Endothelial cell of umbilical vein (primary cell): Measurements from ENCODE around the gene FOSL2. TPM values are rescaled to one million over a fixed set of nuclear protein-coding genes. Genes with fewer than 3 reads are reported as not detected.

Experiments used
- BruUV-seq: library from RNA; stranded (reverse); fragments of 400-500 nt; replicated peaks from 2 replicates; lab custom pipeline; 2021; lab: Mats Ljungman, UMichigan
- CTCF ChIA-PET: fragments of 300-600, 350-600 bp; sonication (Branson Sonifier 250); formaldehyde crosslinking; loops from one replicate; lab custom pipeline; 2021; ENCODE audit warnings: antibody characterized with exemption, inconsistent platforms; lab: Charles Lee
- POLR2A ChIA-PET: fragments of 300-600, 350-600 bp; sonication (Branson Sonifier 250); formaldehyde crosslinking; loops from one replicate; lab custom pipeline; 2021; ENCODE audit warnings: antibody characterized with exemption, inconsistent platforms; lab: Charles Lee
- DNase-seq: peaks from one replicate; pipeline ENCODE4 v3.0.0-alpha.2; 2011; ENCODE audit warnings: low read depth, low spot score
- FAIRE-seq: peaks from 2 replicates; lab custom pipeline; 2011; peaks lifted over from hg19 to GRCh38; lab: Jason Lieb, UNC
- H2AFZ ChIP-seq: 2 replicates; pipeline ENCODE4 v1.6.0; 2012; ENCODE audit warnings: low read depth, low read length, control low read depth, inconsistent platforms
- H3K27ac ChIP-seq: 2 replicates; pipeline ENCODE4 v1.5.1; 2011; ENCODE audit warnings: low read depth, mild to moderate bottlenecking, control low read depth, low read length, moderate library complexity; ENCODE audit not compliant: insufficient read depth
- H3K27me3 ChIP-seq, 2 experiments: 2 replicates each; pipeline versions ENCODE4 v1.6.0 to v1.6.1; 2011; ENCODE audit warnings: low read length in 2 of 2, mixed read lengths in 1 of 2; ENCODE audit not compliant: control insufficient read depth in 2 of 2, insufficient read depth in 2 of 2
- H3K36me3 ChIP-seq, 2 experiments: 2 replicates in 1 of 2; 3 replicates in 1 of 2; pipeline ENCODE4 v1.5.1; 2011; ENCODE audit warnings: low read length in 2 of 2, mild to moderate bottlenecking in 1 of 2, moderate library complexity in 1 of 2; ENCODE audit not compliant: control insufficient read depth in 2 of 2, insufficient read depth in 2 of 2; ENCODE audit errors: extremely low read depth in 1 of 2
- H3K4me1 ChIP-seq: 3 replicates; pipeline ENCODE4 v1.5.1; 2011; ENCODE audit warnings: mild to moderate bottlenecking, low read length; ENCODE audit not compliant: control insufficient read depth, insufficient read depth; ENCODE audit errors: extremely low read depth
- H3K4me2 ChIP-seq: 2 replicates; pipeline ENCODE4 v1.6.1; 2011; ENCODE audit warnings: low read length, control low read depth, mixed read lengths; ENCODE audit not compliant: insufficient read depth
- H3K4me3 ChIP-seq, 3 experiments: fragments of 200-600 bp in 1 of 3; sonication (generic), shearing (Covaris generic) in 1 of 3; replicated peaks in 1 of 3; 2 replicates each; pipeline ENCODE4 v1.5.1; 2011 to 2016; ENCODE audit warnings: control low read depth in 3 of 3, low read length in 3 of 3, mild to moderate bottlenecking in 2 of 3, inconsistent platforms in 1 of 3, low read depth in 1 of 3, moderate library complexity in 1 of 3; ENCODE audit not compliant: insufficient read depth in 1 of 3
- H3K79me2 ChIP-seq: 2 replicates; pipeline ENCODE4 v1.6.0; 2012; ENCODE audit warnings: low read length, inconsistent platforms; ENCODE audit not compliant: control insufficient read depth, insufficient read depth
- H3K9ac ChIP-seq: replicated peaks from 2 replicates; pipeline ENCODE3; 2011; ENCODE audit warnings: low read length, control low read depth; ENCODE audit not compliant: insufficient read depth; ENCODE audit errors: extremely low read depth
- H3K9me1 ChIP-seq: replicated peaks from 3 replicates; pipeline ENCODE4 v1.6.0; 2011; ENCODE audit warnings: mild to moderate bottlenecking, low read length; ENCODE audit not compliant: control insufficient read depth, insufficient read depth; ENCODE audit errors: extremely low read depth
- H3K9me3 ChIP-seq: replicated peaks from 2 replicates; pipeline ENCODE4 v1.5.1; 2012; ENCODE audit warnings: low read length, inconsistent platforms; ENCODE audit not compliant: control insufficient read depth, insufficient read depth
- H4K20me1 ChIP-seq: replicated peaks from 2 replicates; pipeline ENCODE3; 2011; ENCODE audit warnings: mild to moderate bottlenecking, low read length; ENCODE audit not compliant: control insufficient read depth, insufficient read depth; ENCODE audit errors: extremely low read depth
- EZH2 ChIP-seq: IDR thresholded peaks from 2 replicates; pipeline ENCODE4 v1.6.1; 2012; ENCODE audit warnings: borderline replicate concordance, low read depth, mild to moderate bottlenecking, moderate library complexity, low read length, inconsistent platforms; ENCODE audit not compliant: severe bottlenecking
- FOS ChIP-seq: IDR thresholded peaks from 2 replicates; pipeline ENCODE4 v1.6.1; 2011; ENCODE audit warnings: mild to moderate bottlenecking, low read length, moderate library complexity, borderline replicate concordance; ENCODE audit not compliant: insufficient read depth
- GATA2 ChIP-seq: IDR thresholded peaks from 2 replicates; pipeline ENCODE4 v1.7.0; 2011; ENCODE audit warnings: low read depth, mild to moderate bottlenecking, moderate library complexity, mixed read lengths, low read length; ENCODE audit not compliant: insufficient read length, insufficient read depth
- JUN ChIP-seq: IDR thresholded peaks from 2 replicates; pipeline ENCODE4 v1.6.1; 2011; ENCODE audit warnings: borderline replicate concordance, low read depth; ENCODE audit not compliant: insufficient read length, insufficient read depth
- MYC ChIP-seq: IDR thresholded peaks from one replicate; pipeline ENCODE4 v1.6.1; 2011; ENCODE audit warnings: mild to moderate bottlenecking, low read depth, low read length
- POLR2A ChIP-seq: IDR thresholded peaks from 2 replicates; pipeline ENCODE4 v1.6.1; 2012; ENCODE audit warnings: low read depth, mild to moderate bottlenecking, control low read depth, low read length
- POLR2AphosphoS5 ChIP-seq: IDR thresholded peaks from 2 replicates; pipeline ENCODE4 v1.6.1; 2012; ENCODE audit warnings: low read depth, mild to moderate bottlenecking, control low read depth, low read length, moderate library complexity; ENCODE audit not compliant: insufficient read depth
- dilution Hi-C: fragments of 300-500 bp; cut with MboI; formaldehyde crosslinking; loops from one replicate; pipeline ENCODE4 v1.15.0; 2019; ENCODE audit warnings: low sequenced_read_pairs; ENCODE audit not compliant: extremely low pct_ligation_motif_present
- intact Hi-C: fragments of 100-400 bp; cut with micrococcal nuclease; formaldehyde crosslinking; loops from one replicate; pipeline ENCODE4 v1.10.0; 2022
- polyA plus RNA-seq, 4 experiments: library from polyadenylated mRNA; depleted of rRNA in 3 of 4; stranded (reverse) in 3 of 4; unstranded in 1 of 4; fragments of >200 nt; gene quantifications; 2 replicates each; pipeline versions ENCODE4 v1.2.1 to v1.2.3, GENCODE V29; 2011 to 2012; ENCODE audit warnings: missing spikeins in 1 of 4
- total RNA-seq: library from RNA; stranded (reverse); gene quantifications from 2 replicates; pipeline ENCODE4 v1.2.3, GENCODE V29; 2021
- TF ChIP-seq, protein P1 (sequence below): IDR thresholded peaks from 2 replicates; pipeline ENCODE4 v1.6.1; 2011; ENCODE audit not compliant: insufficient read depth, insufficient read length
- TF ChIP-seq, protein P2 (sequence below), 2 donors: IDR thresholded peaks; 1 replicate in 1 of 2; 2 replicates in 1 of 2; pipeline ENCODE4 v1.5.1; 2011; ENCODE audit warnings: low read length in 2 of 2, mild to moderate bottlenecking in 2 of 2, moderate library complexity in 2 of 2, control low read depth in 1 of 2, inconsistent platforms in 1 of 2, low read depth in 1 of 2; ENCODE audit not compliant: insufficient read depth in 1 of 2; ENCODE audit errors: extremely low read depth in 1 of 2

FOSL2 gene
- total and polyA plus RNA-seq, 2 donors (not counting 3 experiments of a cell fraction or from before 2014, with no cell fraction given), result 43.9 to 85.3 TPM

DNA sequence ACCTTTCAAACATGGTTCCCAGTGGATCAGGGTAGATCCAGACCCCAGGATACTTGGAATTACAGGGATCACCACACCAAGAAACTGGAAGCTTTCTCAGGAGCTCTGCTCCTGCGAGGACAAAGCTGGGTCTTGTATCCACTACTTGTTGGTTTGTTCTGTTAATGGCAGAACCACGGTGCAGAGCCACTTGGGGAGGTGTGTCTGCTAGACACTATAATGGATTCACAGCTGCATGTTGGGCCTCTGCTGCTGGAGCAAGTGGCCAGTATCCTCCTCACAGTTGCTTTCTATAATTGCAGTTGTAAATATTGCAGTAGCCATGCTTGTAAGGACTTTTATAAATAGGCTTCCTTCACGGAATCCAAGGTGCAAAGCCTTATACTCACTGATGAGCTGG is 12.9 kb downstream of the FOSL2 start:
- H3K27me3 ChIP-seq, result no peaks in the 10 kb centered on the region
- CTCF ChIA-PET, result interaction anchor here (4.7 kb wide), 1 partner anchor 9 kb away, joined by 14 read pairs; no protein-coding TSS in a partner anchor

DNA sequence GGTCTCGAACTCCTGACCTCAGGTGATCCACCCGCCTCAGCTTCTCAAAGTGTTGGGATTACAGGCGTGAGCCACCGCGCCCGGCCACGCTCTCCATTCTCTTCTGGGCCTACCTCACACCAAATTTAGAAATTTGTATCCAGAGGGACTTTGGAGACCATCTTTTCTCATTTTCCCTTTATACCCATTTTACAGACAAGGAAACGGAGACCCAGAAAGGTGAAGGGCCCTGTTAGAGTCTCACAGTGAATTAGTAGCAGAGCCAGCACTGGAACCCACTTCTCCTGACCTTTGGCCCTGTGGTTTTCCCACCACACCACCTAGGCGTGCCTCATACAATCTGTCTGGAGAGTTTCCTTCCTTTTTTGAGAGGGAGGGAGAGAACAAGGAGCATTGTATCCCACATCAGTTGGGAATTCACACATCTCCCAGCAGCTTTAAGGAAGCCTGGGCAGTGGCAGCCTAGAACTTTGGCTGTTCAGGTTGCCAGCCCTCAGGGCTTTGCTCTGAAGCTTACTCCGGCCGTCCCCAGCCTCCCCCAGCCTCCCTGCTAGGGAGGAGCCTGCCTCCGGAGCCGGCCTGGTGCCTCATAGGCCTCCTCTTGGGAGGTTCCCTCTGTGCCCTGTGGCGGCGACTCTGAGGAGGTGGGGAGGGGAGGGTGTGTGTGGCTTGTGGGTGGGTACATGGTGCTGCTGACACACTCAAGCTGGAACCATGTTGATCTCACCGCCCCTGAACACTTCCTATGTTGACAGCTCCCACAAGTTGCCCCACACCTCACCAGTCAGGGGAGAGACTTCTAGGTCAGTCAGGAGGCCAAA is 13.8 kb downstream of the FOSL2 start:
- H4K20me1 ChIP-seq, result peaks cover 3% of the 10 kb centered on the region
- DNase-seq, result peak; percentile 52

More for the DNA sequence above, 12.9 kb downstream of the FOSL2 start:
- Histone ChIP-seq H3K9me3 (no peaks in the 10 kb centered on the region), H3K9ac (no peak overlapping the region), H4K20me1 (peaks cover 3% of the 10 kb centered on the region), H2AFZ (no peak overlapping the region), H3K4me1 (peaks cover 73% of the 10 kb centered on the region), H3K27ac (peak overlapping the region; percentile 19), H3K4me3 (no peak overlapping the region), H3K4me2 (no peak overlapping the region), H3K9me1 (no peaks in the 10 kb centered on the region), H3K79me2 (peaks cover 71% of the 10 kb centered on the region), H3K36me3 (peaks cover 28 to 69% of the 10 kb centered on the region in 2 experiments)
- DNase-seq, result no peak
- POLR2A ChIA-PET, result interaction anchor here (0.6 kb wide), 1 partner anchor 9 kb away, joined by 5 read pairs; no protein-coding TSS in a partner anchor
- no TSS peak for BruUV-seq
- TF ChIP-seq GATA2 (no peak), POLR2A (no peak), FOS (no peak)
- dilution Hi-C loops (loop anchor here (25.0 kb wide), 1 partner anchor 668 kb away; no protein-coding TSS in a partner anchor), intact Hi-C loops (no loop called here)
- peak; percentile 12 for FAIRE-seq

More for the DNA sequence above, 13.8 kb downstream of the FOSL2 start:
- H3K9me1 ChIP-seq, result no peaks in the 10 kb centered on the region
- H3K9me3 ChIP-seq, result no peaks in the 10 kb centered on the region
- no peak overlapping the region for H2AFZ ChIP-seq
- peak; percentile 93 for FAIRE-seq
- TSS peak; percentile 25 for BruUV-seq
- peak; percentile 81 for TF ChIP-seq POLR2AphosphoS5
- no peak for TF ChIP-seq EZH2
- TF ChIP-seq MYC, result no peak
- peak; percentile 61 for TF ChIP-seq FOS
- no peak for TF ChIP-seq GATA2
- TF ChIP-seq, protein P1, sequence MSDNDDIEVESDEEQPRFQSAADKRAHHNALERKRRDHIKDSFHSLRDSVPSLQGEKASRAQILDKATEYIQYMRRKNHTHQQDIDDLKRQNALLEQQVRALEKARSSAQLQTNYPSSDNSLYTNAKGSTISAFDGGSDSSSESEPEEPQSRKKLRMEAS, result no peak
- no peak for TF ChIP-seq JUN
- TF ChIP-seq, protein P2, sequence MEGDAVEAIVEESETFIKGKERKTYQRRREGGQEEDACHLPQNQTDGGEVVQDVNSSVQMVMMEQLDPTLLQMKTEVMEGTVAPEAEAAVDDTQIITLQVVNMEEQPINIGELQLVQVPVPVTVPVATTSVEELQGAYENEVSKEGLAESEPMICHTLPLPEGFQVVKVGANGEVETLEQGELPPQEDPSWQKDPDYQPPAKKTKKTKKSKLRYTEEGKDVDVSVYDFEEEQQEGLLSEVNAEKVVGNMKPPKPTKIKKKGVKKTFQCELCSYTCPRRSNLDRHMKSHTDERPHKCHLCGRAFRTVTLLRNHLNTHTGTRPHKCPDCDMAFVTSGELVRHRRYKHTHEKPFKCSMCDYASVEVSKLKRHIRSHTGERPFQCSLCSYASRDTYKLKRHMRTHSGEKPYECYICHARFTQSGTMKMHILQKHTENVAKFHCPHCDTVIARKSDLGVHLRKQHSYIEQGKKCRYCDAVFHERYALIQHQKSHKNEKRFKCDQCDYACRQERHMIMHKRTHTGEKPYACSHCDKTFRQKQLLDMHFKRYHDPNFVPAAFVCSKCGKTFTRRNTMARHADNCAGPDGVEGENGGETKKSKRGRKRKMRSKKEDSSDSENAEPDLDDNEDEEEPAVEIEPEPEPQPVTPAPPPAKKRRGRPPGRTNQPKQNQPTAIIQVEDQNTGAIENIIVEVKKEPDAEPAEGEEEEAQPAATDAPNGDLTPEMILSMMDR (IDR thresholded peaks at IDR 0.05; ENCODE audit: extremely low read depth in 1 of 2, insufficient read depth in 1 of 2, low read depth in 1 of 2, low read length in 2 of 2), result peak in 1 of 2 donors; percentile 10
- no peak for TF ChIP-seq POLR2A
- intact Hi-C loops, result loop anchor here (1.0 kb wide), 1 partner anchor 8 kb away; no protein-coding TSS in a partner anchor
- dilution Hi-C loops, result loop anchor here (25.0 kb wide), 1 partner anchor 669 kb away; no protein-coding TSS in a partner anchor
- no peak overlapping the region for H3K4me3 ChIP-seq
- H3K27ac ChIP-seq, result peak overlapping the region; percentile 79
- H3K9ac ChIP-seq, result peak overlapping the region; percentile 54
- H3K4me2 ChIP-seq, result peak overlapping the region; percentile 19
- H3K79me2 ChIP-seq, result peaks cover 67% of the 10 kb centered on the region
- CTCF ChIA-PET, result interaction anchor here (1.2 to 4.7 kb wide), 5 partner anchors 10 to 652 kb away, joined by 4 to 14 read pairs (median 10); partner anchors contain the start of gene FOSL2
- H3K36me3 ChIP-seq, result peaks cover 32 to 70% of the 10 kb centered on the region in 2 experiments
- no peaks in the 10 kb centered on the region for H3K27me3 ChIP-seq
- POLR2A ChIA-PET, result interaction anchor here (0.6 to 1.5 kb wide), 2 partner anchors 39 to 667 kb away, joined by 3 to 4 read pairs; no protein-coding TSS in a partner anchor
- H3K4me1 ChIP-seq, result peaks cover 73% of the 10 kb centered on the region
